HG03025 (cell line): ENCODE data around the gene FOXK2.
"Not testable (repeated sequence)": the region's sequence is repeated elsewhere in the genome, so short reads cannot be mapped to it uniquely, and the experiment has no call there.

Experiments used
- ATAC-seq: cut with Tn5 transposase; IDR thresholded peaks from one replicate; pipeline ENCODE4 v1.9.1; 2021; ENCODE audit warnings: mild to moderate bottlenecking, moderate library complexity; ENCODE audit not compliant: unreplicated experiment, low FRiP score

Gene FOXK2

DNA sequence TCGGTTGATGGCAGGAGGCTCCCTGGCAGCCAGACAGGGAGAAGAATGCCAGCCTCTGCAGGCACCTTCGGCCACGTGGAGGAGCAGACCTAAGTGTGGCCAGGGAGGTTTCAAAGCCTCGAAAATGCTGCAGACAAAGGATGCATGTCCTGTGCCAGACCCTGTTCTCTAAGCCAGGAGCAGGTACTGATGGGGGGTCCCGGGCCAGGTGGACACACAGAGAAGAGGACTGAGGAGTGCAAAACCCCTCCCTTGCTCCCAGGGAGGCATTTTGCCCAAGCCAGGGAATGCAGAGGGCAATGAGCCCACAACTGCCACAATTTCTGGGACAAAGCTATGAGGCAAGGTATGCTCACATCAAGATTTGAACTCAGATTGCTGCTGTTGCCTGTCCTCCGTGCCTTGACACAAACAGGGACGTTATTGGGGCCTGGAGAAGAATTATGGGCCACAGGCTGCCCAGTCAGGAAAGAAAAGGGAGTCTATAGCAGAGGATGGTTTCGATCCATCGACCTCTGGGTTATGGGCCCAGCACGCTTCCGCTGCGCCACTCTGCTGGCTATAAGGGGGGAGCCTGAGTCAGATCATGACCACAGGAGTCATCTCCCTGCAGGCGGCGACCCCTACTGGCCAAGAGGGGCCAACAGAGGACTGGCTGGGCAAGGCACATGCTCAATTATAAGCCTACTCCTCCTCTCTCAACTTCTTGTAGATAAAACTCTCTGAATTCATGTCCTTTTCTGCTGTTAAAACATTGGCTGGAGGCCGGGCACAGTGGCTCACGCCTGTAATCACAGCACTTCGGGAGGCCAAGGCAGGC lies 25.1 kb upstream of the FOXK2 start:
- no peak for ATAC-seq

GRCh38 chr17:82495844-82496528 lies 23.5 kb upstream of the FOXK2 start:
- no peak for ATAC-seq

DNA sequence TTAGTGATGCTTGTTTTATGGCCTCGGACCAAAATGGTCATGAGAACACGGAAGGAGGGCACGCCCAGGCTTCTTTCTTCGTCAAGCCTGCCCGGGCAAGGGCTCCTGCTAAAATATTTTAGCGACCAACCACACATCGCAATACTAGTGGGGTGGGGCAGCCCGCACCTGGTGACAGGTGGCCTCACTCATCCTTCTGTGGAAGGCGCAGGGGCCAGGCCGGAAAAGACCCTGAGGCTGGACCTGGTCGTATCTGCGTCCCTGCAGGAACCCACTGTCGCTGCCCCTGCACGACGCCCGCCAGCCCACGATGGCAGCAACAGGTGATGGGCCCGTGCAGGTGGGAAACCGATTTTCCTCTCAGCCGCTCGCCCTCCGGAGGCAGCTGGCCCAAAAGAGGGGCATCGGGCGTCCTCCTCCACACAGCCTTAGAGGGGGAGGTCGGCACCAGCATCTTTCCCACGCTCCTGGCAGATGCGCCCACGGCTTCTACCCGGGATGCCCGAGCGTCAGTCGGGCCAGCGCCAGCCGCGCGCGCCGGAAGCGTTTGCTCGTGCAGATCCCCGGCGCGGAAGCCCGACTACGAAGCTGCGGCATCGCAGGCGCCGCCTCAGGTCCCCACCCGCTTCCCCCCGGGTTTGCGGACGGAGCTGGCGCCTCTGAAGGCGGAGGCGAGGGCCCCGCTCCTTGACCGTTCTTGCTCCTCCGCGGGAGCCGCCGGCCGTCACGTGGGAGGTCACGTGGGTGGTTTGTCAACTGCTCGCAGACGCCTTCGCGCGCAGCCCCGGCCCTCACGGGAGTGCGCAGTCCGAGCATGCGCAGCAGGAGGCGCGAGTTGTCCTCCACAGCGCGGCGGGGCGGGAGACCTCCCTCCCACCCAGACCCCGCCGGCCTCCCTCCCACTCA lies 22.8 kb upstream of the FOXK2 start:
- no peak for ATAC-seq

- ATAC-seq: no peak
Measured at GRCh38 chr17:82497483-82498405, 21.8 kb upstream of the FOXK2 start.

DNA sequence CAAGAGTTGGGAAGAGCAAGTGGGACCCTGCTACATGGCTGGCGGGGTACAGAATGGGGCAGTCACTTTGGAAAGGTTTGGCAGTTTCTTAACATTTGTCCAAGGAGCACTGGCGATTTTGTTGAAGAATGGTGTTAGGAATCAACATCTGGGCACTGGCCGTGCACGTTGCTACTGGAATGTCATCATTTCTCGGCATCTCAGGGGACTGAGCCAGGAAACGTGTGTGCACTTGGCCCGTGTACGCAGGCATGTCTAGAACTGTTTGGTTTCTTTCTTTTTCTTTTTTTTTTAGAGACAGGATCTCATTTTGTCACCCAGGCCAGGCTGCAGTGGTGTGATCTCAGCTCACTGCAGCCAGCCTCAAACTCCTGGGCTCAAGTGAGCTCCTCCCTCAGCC lies 17.3 kb upstream of the FOXK2 start:
- no peak for ATAC-seq

DNA sequence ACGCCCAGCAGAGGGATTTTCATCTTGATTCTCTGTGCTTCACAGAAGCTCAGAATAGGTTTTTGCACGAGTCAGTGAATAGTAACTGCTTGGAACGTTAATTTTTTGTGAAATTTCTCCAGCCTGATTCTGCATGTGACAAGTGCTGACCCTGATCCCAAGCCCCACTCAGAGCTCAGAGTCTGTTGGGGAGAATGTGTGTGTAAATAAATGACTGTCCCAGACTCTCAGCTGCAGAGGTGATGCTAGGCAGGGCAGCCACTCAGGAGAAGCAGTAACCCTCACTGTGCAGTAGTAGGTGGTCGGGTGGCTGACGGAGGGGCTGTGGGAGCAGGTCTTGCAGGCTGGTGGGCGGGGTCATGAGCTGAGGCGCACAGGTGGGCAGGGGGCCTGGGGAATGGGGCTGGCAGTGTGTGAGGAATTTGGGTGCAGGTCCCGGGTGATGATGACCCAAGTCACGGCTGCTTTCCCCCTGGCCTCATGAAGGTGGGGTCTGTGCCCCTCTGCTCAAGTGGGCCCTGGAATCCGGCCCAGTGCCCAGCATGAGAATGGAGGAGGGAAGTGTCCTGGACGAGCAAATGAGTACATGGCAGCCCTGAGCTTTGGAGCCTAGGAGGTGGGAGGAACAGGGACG lies 16.3 kb upstream of the FOXK2 start:
- no peak for ATAC-seq

GRCh38 chr17:82503728-82504308 lies 15.7 kb upstream of the FOXK2 start:
- no peak for ATAC-seq

- ATAC-seq: no peak
Measured at GRCh38 chr17:82505296-82505695, 14.2 kb upstream of the FOXK2 start.

- ATAC-seq: peak; percentile 74
Measured at GRCh38 chr17:82506402-82506801, 13.1 kb upstream of the FOXK2 start.

DNA sequence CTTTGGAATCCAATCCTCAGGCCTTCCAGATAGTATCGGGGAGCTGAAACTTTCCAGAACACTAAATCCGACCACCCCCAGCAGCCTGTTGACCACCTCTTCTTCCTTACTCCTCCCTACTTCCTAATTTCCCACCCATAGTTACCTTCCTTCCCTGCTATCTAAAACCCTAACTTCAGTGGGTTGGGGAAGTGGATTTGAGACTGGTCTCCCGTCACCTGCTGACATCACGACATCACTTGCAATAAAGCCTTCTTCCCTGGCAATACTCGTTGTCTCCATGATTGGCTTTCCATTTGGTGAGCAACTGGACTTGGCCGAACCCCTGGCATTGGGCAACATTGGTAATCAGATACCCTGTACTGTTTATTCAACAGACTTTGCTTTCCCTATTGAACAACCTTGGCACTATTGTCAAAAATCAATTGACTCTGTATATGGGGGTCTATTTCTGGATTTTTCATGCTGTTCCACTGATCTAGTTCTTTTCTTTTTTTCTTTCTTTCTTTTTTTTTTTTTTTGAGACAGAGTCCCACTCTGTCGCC lies 11.8 kb upstream of the FOXK2 start:
- ATAC-seq: no peak

GRCh38 chr17:82511642-82512041 lies 7.9 kb upstream of the FOXK2 start:
- ATAC-seq: not testable (repeated sequence)

DNA sequence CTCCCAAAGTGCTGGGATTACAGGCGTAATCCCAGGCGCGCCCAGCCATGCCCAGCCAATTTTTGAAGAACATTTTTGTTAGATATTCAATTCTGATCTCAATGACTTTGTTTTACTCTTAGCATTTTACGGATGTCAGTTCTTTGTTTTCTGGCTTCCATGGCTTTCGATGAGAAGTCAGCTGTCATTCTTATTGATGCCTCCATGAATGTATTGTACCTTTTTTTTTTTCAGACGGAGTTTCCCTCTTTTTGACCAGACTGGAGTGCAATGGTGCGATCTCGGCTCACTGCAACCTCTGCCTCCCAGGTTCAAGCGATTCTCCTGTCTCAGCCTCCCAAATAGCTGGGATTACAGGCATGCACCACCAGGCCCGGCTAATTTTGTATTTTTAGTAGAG lies 5.7 kb upstream of the FOXK2 start:
- ATAC-seq: not testable (repeated sequence)

DNA sequence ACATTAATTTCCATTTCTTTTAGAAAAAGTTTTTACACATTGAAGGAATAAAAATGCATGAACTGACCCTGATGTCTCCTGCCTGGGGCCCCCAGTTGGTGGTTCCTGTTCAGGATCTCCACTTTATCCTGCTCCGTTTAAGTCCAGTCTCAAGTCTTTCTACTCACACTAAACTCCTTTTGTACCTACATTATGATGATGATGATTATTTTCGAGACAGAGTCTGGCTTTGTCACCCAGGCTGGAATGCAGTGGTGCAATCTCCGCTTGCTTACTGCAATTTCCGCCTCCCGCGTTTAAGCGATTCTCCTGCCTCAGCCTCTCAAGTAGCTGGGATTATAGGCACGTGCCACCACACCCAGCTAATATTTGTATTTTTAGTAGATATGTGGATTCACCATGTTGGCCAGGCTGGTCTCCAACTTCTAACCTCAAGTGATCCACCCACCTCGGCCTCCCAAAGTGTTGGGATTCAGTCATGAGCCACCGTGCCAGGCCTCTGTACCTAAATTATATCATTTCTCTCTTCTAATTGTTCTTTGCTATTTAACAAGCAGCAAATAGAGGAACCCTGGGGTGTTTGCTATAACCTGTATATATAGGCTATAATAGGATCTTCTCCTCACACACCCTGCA lies 2.2 kb upstream of the FOXK2 start:
- ATAC-seq: no peak

DNA sequence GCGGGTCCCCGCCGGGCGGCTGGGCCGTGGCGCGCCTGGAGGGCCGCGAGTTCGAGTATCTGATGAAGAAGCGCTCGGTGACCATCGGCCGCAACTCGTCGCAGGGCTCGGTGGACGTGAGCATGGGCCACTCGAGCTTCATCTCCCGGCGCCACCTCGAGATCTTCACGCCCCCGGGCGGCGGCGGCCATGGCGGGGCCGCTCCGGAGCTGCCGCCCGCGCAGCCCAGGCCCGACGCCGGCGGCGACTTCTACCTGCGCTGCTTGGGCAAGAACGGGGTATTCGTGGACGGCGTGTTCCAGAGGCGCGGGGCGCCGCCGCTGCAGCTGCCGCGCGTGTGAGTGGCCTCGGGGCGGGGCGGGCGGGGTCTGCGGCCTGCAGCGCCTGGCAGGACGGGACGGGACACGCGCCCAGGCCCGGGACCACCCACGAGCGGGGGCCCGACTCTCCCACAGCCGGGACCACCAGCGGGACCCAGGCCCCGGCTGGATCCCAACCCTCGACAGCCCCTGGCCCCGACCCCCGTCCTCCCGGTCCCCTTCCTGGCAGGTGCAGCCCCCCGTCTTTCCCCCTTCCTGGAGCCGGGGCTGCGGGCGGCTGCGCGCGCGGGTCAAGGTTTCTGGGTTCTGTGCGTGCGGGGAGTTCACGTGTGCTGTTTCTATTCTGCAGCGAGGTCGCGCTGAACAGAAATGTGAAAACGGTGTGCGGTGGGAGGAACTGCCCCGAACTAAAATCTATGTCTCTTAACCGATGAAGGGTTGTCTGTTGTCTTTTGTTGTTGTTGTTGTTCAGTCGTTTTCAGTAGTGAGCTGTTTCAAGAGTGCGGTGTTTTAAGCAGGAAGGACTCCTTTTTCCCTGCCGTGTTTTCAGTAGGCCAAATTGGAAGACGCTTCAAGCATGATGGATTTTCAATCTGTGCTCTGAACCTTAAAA lies 705 bp downstream of the FOXK2 start:
- peak; percentile 11 for ATAC-seq

DNA sequence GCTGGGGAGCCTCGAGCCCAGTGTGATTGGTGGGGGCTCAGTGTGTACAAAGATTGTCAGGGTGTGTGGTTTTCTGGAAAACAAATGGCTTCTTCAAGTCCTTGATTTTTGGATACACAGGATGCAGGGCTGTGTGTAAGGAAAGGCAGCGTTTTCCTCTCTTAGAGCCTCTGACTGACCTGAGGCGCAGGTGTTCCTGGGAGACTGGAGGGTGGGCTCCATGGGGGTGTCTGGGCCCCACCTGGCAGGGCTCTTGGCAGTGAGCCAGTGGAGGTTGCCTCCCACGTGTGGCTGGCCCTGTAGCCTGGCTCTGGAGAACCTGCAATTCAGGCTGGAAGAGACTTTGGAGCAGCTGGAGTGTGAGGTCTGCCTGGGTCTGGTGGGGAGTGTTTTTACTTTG lies 5.0 kb downstream of the FOXK2 start:
- ATAC-seq: no peak

DNA sequence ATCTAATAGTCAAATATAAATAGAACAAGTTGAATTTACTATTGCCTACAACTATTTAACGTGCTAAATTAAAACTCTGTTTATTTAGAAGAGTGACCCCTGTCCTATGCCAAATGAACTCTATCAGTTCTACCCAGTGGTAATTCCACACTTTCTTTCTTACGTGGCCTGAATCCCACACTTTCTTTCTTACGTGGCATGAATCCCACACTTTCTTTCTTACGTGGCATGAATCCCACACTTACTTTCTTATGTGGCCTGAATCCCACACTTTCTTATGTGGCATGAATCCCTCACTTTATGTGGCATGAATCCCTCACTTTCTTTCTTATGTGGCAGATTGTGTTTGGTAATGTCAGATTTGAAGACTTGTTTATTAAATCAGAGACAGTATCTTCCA lies 6.2 kb downstream of the FOXK2 start:
- ATAC-seq: no peak

GRCh38 chr17:82527898-82528297 lies 8.4 kb downstream of the FOXK2 start:
- ATAC-seq: no peak
